H9 (cell line): Measurements from ENCODE around the gene BASP1. TPM values are rescaled to one million over a fixed set of nuclear protein-coding genes. Genes with fewer than 3 reads are reported as not detected.

Source experiments
- DNase-seq: peaks from one replicate; pipeline ENCODE4 v3.0.0-alpha.2; 2017
- H2AFZ ChIP-seq: one replicate; pipeline ENCODE4 v1.6.1; 2013; ENCODE audit warnings: mild to moderate bottlenecking, low read length, control low read depth, moderate library complexity
- H2AK5ac ChIP-seq: 2 replicates; pipeline ENCODE4 v1.6.1; 2013; ENCODE audit warnings: low read length, control low read depth, mixed read lengths; ENCODE audit not compliant: insufficient read length
- H2BK120ac ChIP-seq: one replicate; pipeline ENCODE4 v1.6.1; 2013; ENCODE audit warnings: low read depth, mild to moderate bottlenecking, low read length, control low read depth, inconsistent platforms; ENCODE audit not compliant: poor library complexity, severe bottlenecking
- H2BK12ac ChIP-seq: 2 replicates; pipeline ENCODE4 v1.6.1; 2013; ENCODE audit warnings: low read length, control low read depth, mixed read lengths, low read depth; ENCODE audit not compliant: insufficient read length
- H2BK15ac ChIP-seq: 2 replicates; pipeline ENCODE4 v1.6.1; 2013; ENCODE audit warnings: low read depth, low read length, control low read depth
- H2BK20ac ChIP-seq: one replicate; pipeline ENCODE4 v1.6.1; 2013; ENCODE audit warnings: low read depth, mild to moderate bottlenecking, low read length, control low read depth, inconsistent platforms; ENCODE audit not compliant: poor library complexity, severe bottlenecking
- H2BK5ac ChIP-seq: 2 replicates; pipeline ENCODE4 v1.6.1; 2013; ENCODE audit warnings: low read length, control low read depth, mixed read lengths; ENCODE audit not compliant: insufficient read length
- H3K14ac ChIP-seq: 2 replicates; pipeline ENCODE4 v1.6.1; 2013; ENCODE audit warnings: low read length, control low read depth; ENCODE audit not compliant: insufficient read depth
- H3K18ac ChIP-seq: 2 replicates; pipeline ENCODE4 v1.6.1; 2013; ENCODE audit warnings: low read depth, mild to moderate bottlenecking, mixed read lengths, low read length, control low read depth; ENCODE audit not compliant: insufficient read length
- H3K23ac ChIP-seq: 2 replicates; pipeline ENCODE4 v1.6.1; 2013; ENCODE audit warnings: low read length, control low read depth, mixed read lengths, low read depth; ENCODE audit not compliant: insufficient read length
- H3K23me2 ChIP-seq: 2 replicates; pipeline ENCODE4 v1.6.1; 2013; ENCODE audit warnings: low read depth, mild to moderate bottlenecking, mixed read lengths, low read length, control low read depth; ENCODE audit not compliant: insufficient read length, poor library complexity, severe bottlenecking
- H3K27ac ChIP-seq: 2 replicates; pipeline ENCODE4 v1.5.1; 2013; ENCODE audit warnings: low read length, control low read depth, mixed read lengths, low read depth; ENCODE audit not compliant: insufficient read length
- H3K27me3 ChIP-seq: 2 replicates; pipeline ENCODE4 v1.6.1; 2013; ENCODE audit warnings: low read length, control low read depth, inconsistent platforms; ENCODE audit not compliant: insufficient read depth
- H3K4ac ChIP-seq: 2 replicates; pipeline ENCODE4 v1.6.1; 2013; ENCODE audit warnings: low read depth, mild to moderate bottlenecking, control low read depth, inconsistent platforms, low read length, moderate library complexity
- H3K4me1 ChIP-seq: 2 replicates; pipeline ENCODE4 v1.6.1; 2013; ENCODE audit warnings: low read length, control low read depth, inconsistent platforms; ENCODE audit not compliant: insufficient read depth
- H3K4me2 ChIP-seq: 2 replicates; pipeline ENCODE4 v1.6.1; 2013; ENCODE audit warnings: low read length, control low read depth, mixed read lengths; ENCODE audit not compliant: insufficient read length, insufficient read depth
- H3K56ac ChIP-seq: 2 replicates; pipeline ENCODE4 v1.6.1; 2013; ENCODE audit warnings: low read depth, mild to moderate bottlenecking, mixed read lengths, low read length, control low read depth; ENCODE audit not compliant: insufficient read length
- H3K79me1 ChIP-seq: 2 replicates; pipeline ENCODE4 v1.6.1; 2013; ENCODE audit warnings: low read depth, mild to moderate bottlenecking, moderate library complexity, low read length, control low read depth, inconsistent platforms; ENCODE audit not compliant: insufficient read depth, poor library complexity, severe bottlenecking
- H3K79me2 ChIP-seq: 2 replicates; pipeline ENCODE4 v1.6.1; 2013; ENCODE audit warnings: low read length, control low read depth, inconsistent platforms; ENCODE audit not compliant: insufficient read depth
- H3K9ac ChIP-seq: 2 replicates; pipeline ENCODE4 v1.6.1; 2013; ENCODE audit warnings: low read length, control low read depth, mixed read lengths; ENCODE audit not compliant: insufficient read length; ENCODE audit errors: extremely low read depth
- H3K9me3 ChIP-seq: one replicate; pipeline ENCODE4 v1.6.1; 2013; ENCODE audit warnings: low read depth, low read length, inconsistent platforms; ENCODE audit not compliant: control insufficient read depth
- H3T11ph ChIP-seq: one replicate; pipeline ENCODE4 v1.6.1; 2013; ENCODE audit warnings: mild to moderate bottlenecking, low read length, control low read depth, inconsistent platforms
- H4K20me1 ChIP-seq: one replicate; pipeline ENCODE4 v1.6.1; 2013; ENCODE audit not compliant: control insufficient read depth, insufficient read length, insufficient read depth
- H4K5ac ChIP-seq: 2 replicates; pipeline ENCODE4 v1.6.1; 2013; ENCODE audit warnings: low read depth, mild to moderate bottlenecking, mixed read lengths, low read length, control low read depth; ENCODE audit not compliant: insufficient read length
- H4K8ac ChIP-seq: replicated peaks from 2 replicates; pipeline ENCODE4 v1.6.1; 2013; ENCODE audit warnings: low read length, control low read depth, mixed read lengths, low read depth; ENCODE audit not compliant: insufficient read length
- H4K91ac ChIP-seq: 2 replicates; pipeline ENCODE4 v1.6.1; 2013; ENCODE audit warnings: low read depth, mild to moderate bottlenecking, moderate library complexity, mixed read lengths, low read length, control low read depth; ENCODE audit not compliant: insufficient read length
- H3K27ac Mint-ChIP-seq, 3 experiments: 2 replicates in 2 of 3; 3 replicates in 1 of 3; pipeline ENCODE4 v1.8.0; 2020 to 2021; ENCODE audit warnings: mixed read lengths in 3 of 3, mild to moderate bottlenecking in 1 of 3, moderate library complexity in 1 of 3
- H3K27me3 Mint-ChIP-seq: 2 replicates; pipeline ENCODE4 v1.8.0; 2021; ENCODE audit warnings: low read depth, mild to moderate bottlenecking, moderate library complexity, mixed read lengths
- H3K36me3 Mint-ChIP-seq, 3 experiments: 2 replicates in 2 of 3; 3 replicates in 1 of 3; pipeline ENCODE4 v1.8.0; 2020 to 2021; ENCODE audit warnings: low read depth in 3 of 3, mixed read lengths in 3 of 3; ENCODE audit not compliant: insufficient read depth in 1 of 3
- H3K4me1 Mint-ChIP-seq, 2 experiments: 2 replicates each; pipeline ENCODE4 v1.8.0; 2020; ENCODE audit warnings: mixed read lengths in 2 of 2
- H3K4me3 Mint-ChIP-seq, 2 experiments: 2 replicates in 1 of 2; 3 replicates in 1 of 2; pipeline ENCODE4 v1.8.0; 2020 to 2021; ENCODE audit warnings: mild to moderate bottlenecking in 2 of 2, mixed read lengths in 2 of 2, moderate library complexity in 1 of 2
- H3K9me3 Mint-ChIP-seq, 2 experiments: 2 replicates in 1 of 2; 3 replicates in 1 of 2; pipeline ENCODE4 v1.8.0; 2020; ENCODE audit warnings: mild to moderate bottlenecking in 2 of 2, mixed read lengths in 2 of 2, moderate library complexity in 1 of 2
- WGBS: extraction: QIAGEN DNeasy Blood & Tissue Kit; methylation state at CpG from one replicate; pipeline ENCODE4 v1.1.7; 2013; ENCODE audit warnings: missing lambda C conversion rate, low lambda C conversion rate, mixed read lengths; ENCODE audit not compliant: insufficient read length; ENCODE audit errors: extremely low coverage; 5-methylcytosine and 5-hydroxymethylcytosine counted together
- total RNA-seq: library from RNA; stranded (reverse); gene quantifications from 2 replicates; pipeline ENCODE4 v1.2.1, GENCODE V29; 2021
- TF ChIP-seq, protein P1 (sequence below): fragments of 200-600 bp; sonication (generic); conservative IDR thresholded peaks from 3 replicates; pipeline ENCODE4 v1.8.0; 2021; ENCODE audit warnings: antibody characterized with exemption, mild to moderate bottlenecking

Gene BASP1
- total RNA-seq, 1 experiment from 2014 or later = 180 TPM

DNA sequence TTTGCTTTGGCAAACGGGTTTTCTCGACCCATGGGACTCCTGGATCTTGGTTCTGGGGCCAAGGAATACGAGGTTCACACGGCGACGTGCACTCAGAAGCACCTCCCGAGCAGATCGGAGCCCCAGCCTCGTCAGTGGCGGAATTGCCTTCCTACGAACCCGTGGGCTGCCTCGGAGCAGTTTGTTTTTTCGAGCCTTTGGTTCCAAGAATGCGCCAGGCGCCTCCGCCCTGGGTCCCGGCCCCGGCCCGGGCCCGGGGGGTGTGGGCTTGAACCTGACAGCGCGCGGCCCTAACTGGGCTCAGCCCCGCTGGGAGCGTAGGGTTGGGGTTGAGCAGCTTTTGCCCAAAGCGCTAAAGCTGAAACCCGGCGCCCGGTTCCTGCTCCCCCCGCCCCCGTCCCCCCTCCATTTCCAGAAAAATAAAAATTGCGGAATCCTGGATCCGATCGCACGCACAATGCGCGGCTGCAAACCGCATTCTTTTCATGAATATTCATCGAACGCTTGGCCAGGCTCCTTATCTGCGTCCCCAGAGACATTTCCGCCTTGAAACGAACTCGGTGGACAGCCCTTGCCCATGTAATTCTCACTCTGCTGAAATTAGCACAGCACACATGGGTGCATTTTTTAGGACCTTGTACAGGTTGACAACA lies 1.0 kb downstream of the BASP1 start:
- Histone ChIP-seq H4K8ac (no peak overlapping the region), H2BK12ac (no peak overlapping the region), H3K79me2 (peaks cover 35% of the 10 kb centered on the region; the same call in 1 of the 2 replicates), H3K14ac (peak overlapping the region; percentile 83), H4K91ac (no peak overlapping the region), H2BK5ac (no peak overlapping the region), H2BK15ac (no peak overlapping the region), H3K9ac (peak overlapping the region; percentile 91), H3K9me3 (no peaks in the 10 kb centered on the region), H3K56ac (no peak overlapping the region), H4K5ac (no peak overlapping the region), H3K4me1 (peaks cover 13% of the 10 kb centered on the region; the same call in 1 of the 2 replicates), H3K4ac (no peak overlapping the region), H3K27ac (no peak overlapping the region), H2BK120ac (no peak overlapping the region), H2BK20ac (no peak overlapping the region), H3K23me2 (peaks cover 15% of the 10 kb centered on the region), H3K23ac (no peak overlapping the region), H3K4me2 (peak overlapping the region; percentile 84), H3K79me1 (no peaks in the 10 kb centered on the region), H2AK5ac (no peak overlapping the region), H3K27me3 (no peaks in the 10 kb centered on the region), H3T11ph (no peak overlapping the region), H2AFZ (no peak overlapping the region), H4K20me1 (no peaks in the 10 kb centered on the region), H3K18ac (peak overlapping the region; percentile 84)
- no peak for DNase-seq
- Mint-ChIP-seq H3K9me3 (no peaks in the 10 kb centered on the region), H3K4me1 (peaks cover 60 to 67% of the 10 kb centered on the region in 2 experiments), H3K36me3 (peaks cover 10 to 32% (median 22%) of the 10 kb centered on the region in 3 experiments), H3K4me3 (peak overlapping the region; percentile 88 to 94), H3K27me3 (no peaks in the 10 kb centered on the region), H3K27ac (peak overlapping the region in 2 of 3 experiments; percentile 95 to 98; a peak in 6 of 7 replicates)
- WGBS = no CpG with 5 or more reads among the region's 45 CpGs
- TF ChIP-seq, protein P1, sequence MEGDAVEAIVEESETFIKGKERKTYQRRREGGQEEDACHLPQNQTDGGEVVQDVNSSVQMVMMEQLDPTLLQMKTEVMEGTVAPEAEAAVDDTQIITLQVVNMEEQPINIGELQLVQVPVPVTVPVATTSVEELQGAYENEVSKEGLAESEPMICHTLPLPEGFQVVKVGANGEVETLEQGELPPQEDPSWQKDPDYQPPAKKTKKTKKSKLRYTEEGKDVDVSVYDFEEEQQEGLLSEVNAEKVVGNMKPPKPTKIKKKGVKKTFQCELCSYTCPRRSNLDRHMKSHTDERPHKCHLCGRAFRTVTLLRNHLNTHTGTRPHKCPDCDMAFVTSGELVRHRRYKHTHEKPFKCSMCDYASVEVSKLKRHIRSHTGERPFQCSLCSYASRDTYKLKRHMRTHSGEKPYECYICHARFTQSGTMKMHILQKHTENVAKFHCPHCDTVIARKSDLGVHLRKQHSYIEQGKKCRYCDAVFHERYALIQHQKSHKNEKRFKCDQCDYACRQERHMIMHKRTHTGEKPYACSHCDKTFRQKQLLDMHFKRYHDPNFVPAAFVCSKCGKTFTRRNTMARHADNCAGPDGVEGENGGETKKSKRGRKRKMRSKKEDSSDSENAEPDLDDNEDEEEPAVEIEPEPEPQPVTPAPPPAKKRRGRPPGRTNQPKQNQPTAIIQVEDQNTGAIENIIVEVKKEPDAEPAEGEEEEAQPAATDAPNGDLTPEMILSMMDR = no peak
